ENCODE results near the gene SC5D. TPM values are rescaled to one million over a fixed set of nuclear protein-coding genes. Genes with fewer than 3 reads are reported as not detected.
A peak's percentile ranks its signal among the peaks of the same experiment; 100 is the strongest.

Gene SC5D
- total RNA-seq, 1 experiment from 2014 or later: 82.5 TPM

DNA sequence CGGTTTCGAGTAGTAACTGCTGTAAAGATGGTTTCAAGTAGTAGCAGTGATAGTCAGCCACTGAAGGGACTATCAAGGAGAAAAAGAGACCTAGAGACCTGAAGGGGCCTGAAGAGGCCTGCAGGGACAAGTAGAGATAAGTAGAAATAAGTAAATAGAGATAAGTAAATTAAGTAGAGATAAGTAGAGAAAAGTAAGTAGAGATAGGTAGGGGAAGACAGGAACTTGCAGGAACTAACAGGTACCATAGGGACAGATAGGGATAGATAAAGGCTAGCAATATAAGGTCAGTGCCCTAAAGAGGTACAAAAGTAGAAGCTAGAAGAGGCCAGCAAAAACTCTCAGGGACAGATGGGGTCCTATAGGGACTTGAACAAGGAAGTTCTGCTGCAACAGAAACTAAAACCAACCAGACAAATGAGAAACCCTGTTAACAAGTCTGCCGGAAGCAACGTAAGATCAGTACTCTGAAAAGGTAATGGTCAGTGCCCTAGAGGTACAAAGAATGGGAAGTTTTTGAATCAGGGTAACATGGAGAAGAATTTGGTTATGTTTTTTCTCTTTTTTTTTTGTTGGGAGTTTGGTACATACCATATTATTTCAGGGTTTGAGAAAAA, 9.6 kb upstream of the SC5D start:
- no peak for TF ChIP-seq EZH2 (IDR thresholded peaks at IDR 0.05; ENCODE audit: borderline replicate concordance, low read depth, low read length, poor library complexity, severe bottlenecking)
- TF ChIP-seq, protein P1, sequence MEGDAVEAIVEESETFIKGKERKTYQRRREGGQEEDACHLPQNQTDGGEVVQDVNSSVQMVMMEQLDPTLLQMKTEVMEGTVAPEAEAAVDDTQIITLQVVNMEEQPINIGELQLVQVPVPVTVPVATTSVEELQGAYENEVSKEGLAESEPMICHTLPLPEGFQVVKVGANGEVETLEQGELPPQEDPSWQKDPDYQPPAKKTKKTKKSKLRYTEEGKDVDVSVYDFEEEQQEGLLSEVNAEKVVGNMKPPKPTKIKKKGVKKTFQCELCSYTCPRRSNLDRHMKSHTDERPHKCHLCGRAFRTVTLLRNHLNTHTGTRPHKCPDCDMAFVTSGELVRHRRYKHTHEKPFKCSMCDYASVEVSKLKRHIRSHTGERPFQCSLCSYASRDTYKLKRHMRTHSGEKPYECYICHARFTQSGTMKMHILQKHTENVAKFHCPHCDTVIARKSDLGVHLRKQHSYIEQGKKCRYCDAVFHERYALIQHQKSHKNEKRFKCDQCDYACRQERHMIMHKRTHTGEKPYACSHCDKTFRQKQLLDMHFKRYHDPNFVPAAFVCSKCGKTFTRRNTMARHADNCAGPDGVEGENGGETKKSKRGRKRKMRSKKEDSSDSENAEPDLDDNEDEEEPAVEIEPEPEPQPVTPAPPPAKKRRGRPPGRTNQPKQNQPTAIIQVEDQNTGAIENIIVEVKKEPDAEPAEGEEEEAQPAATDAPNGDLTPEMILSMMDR (conservative IDR thresholded peaks at IDR 0.05; ENCODE audit: low read depth, low read length): no peak
- H3K9me3 ChIP-seq (ENCODE audit: low read depth, low read length, poor library complexity, severe bottlenecking): no peaks in the 10 kb centered on the region
- H3K27me3 ChIP-seq (replicated peaks; ENCODE audit: insufficient read depth, low read depth, low read length, poor library complexity): peaks cover 44% of the 10 kb centered on the region
- intact Hi-C loops (cut with micrococcal nuclease; ENCODE audit: unreplicated experiment): no loop called here
- BruUV-seq (replicated peaks): no TSS peak
- no peaks in the 10 kb centered on the region for H3K36me3 ChIP-seq (ENCODE audit: insufficient read depth, low read length, poor library complexity, severe bottlenecking)
- POLR2A ChIA-PET (ENCODE audit: low non-redundant PET): interaction anchor here (0.7 kb wide), 1 partner anchor 13 kb away, joined by 4 read pairs; no protein-coding TSS in a partner anchor
- DNase-seq (ENCODE audit: low spot score): no peak
- CTCF ChIA-PET: no interaction called here
- H3K4me1 ChIP-seq (ENCODE audit: insufficient read depth, low read length, poor library complexity, severe bottlenecking): no peaks in the 10 kb centered on the region
- no peak overlapping the region for H3K27ac ChIP-seq (ENCODE audit: low read depth, low read length, poor library complexity, severe bottlenecking)
- no peak overlapping the region for H3K4me3 ChIP-seq (ENCODE audit: low read depth, low read length, poor library complexity, severe bottlenecking)

DNA sequence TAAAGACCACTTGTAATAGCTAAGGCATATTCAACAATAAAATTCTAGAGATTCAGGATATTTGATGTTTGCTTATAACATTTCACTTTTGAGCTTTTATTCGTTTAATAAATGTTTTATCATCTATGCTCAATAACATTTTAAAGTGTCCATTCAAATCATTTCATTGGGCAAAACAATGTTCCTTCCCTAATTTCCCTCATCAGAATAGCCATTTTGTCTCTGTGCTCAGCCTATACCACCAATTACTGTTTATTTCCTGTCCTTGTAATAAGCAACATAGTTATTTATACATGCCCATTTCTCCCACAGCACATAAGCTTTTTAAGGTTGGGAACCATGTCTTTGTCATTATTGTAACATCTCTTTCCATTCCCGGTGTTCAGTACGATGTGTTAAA, 1.3 kb upstream of the SC5D start:
- intact Hi-C loops (cut with micrococcal nuclease; ENCODE audit: unreplicated experiment): no loop called here
- Histone ChIP-seq H3K36me3 (ENCODE audit: insufficient read depth, low read length, poor library complexity, severe bottlenecking) (no peaks in the 10 kb centered on the region), H3K4me1 (ENCODE audit: insufficient read depth, low read length, poor library complexity, severe bottlenecking) (peaks cover 13% of the 10 kb centered on the region), H3K27me3 (replicated peaks; ENCODE audit: insufficient read depth, low read depth, low read length, poor library complexity) (peaks cover 19% of the 10 kb centered on the region), H3K9me3 (ENCODE audit: low read depth, low read length, poor library complexity, severe bottlenecking) (no peaks in the 10 kb centered on the region), H3K27ac (ENCODE audit: low read depth, low read length, poor library complexity, severe bottlenecking) (no peak overlapping the region), H3K4me3 (ENCODE audit: low read depth, low read length, poor library complexity, severe bottlenecking) (no peak overlapping the region)
- ChIA-PET POLR2A (ENCODE audit: low non-redundant PET) (no interaction called here), CTCF (no interaction called here)
- no peak for DNase-seq (ENCODE audit: low spot score)
- BruUV-seq (replicated peaks): no TSS peak
- TF ChIP-seq EZH2 (IDR thresholded peaks at IDR 0.05; ENCODE audit: borderline replicate concordance, low read depth, low read length, poor library complexity, severe bottlenecking): no peak
- TF ChIP-seq, protein P1 (conservative IDR thresholded peaks at IDR 0.05; ENCODE audit: low read depth, low read length): no peak

DNA sequence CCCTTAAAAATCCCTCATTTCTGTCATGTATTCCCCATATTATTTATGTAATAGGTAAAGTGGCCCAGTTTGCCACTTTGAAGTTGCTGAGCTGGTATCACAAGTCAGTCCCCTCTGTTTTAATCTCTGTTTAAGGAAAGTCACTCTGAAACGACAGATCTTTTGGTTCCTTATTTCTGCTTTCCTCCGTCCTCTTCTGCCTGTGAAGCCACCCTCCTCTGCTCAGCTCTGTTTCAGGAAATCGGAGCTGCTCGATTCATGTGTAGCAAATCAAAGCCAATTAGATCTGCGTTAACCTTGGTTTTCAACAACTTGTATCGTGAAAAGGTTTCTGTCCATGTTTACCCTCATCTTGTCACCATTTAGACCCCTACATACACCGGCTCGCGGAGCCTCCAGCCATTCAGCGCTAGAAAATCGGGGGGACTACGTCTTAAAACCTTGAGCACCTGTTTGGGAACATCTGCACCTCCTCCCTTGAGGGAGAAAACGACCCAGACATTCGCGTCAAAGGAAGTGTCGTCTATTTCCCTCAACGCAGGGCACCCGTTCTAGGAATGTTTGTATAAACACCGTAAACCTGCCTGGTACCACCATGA, 576 bp upstream of the SC5D start:
- intact Hi-C loops (cut with micrococcal nuclease; ENCODE audit: unreplicated experiment): no loop called here
- TF ChIP-seq EZH2 (IDR thresholded peaks at IDR 0.05; ENCODE audit: borderline replicate concordance, low read depth, low read length, poor library complexity, severe bottlenecking): no peak
- TF ChIP-seq, protein P1 (conservative IDR thresholded peaks at IDR 0.05; ENCODE audit: low read depth, low read length): no peak
- ChIA-PET POLR2A (ENCODE audit: low non-redundant PET) (interaction anchor here (0.6 kb wide), 1 partner anchor 137 kb away, joined by 3 read pairs; no protein-coding TSS in a partner anchor), CTCF (no interaction called here)
- Histone ChIP-seq H3K36me3 (ENCODE audit: insufficient read depth, low read length, poor library complexity, severe bottlenecking) (no peaks in the 10 kb centered on the region), H3K27me3 (replicated peaks; ENCODE audit: insufficient read depth, low read depth, low read length, poor library complexity) (peaks cover 14% of the 10 kb centered on the region), H3K4me3 (ENCODE audit: low read depth, low read length, poor library complexity, severe bottlenecking) (peak overlapping the region; percentile 81), H3K9me3 (ENCODE audit: low read depth, low read length, poor library complexity, severe bottlenecking) (no peaks in the 10 kb centered on the region), H3K4me1 (ENCODE audit: insufficient read depth, low read length, poor library complexity, severe bottlenecking) (peaks cover 13% of the 10 kb centered on the region), H3K27ac (ENCODE audit: low read depth, low read length, poor library complexity, severe bottlenecking) (peak overlapping the region; percentile 84)
- no peak for DNase-seq (ENCODE audit: low spot score)
- TSS peak; percentile 99 for BruUV-seq (replicated peaks)

Data from A673 (cell line).